ENCODE results near the gene KANK2.

Gene KANK2

DNA sequence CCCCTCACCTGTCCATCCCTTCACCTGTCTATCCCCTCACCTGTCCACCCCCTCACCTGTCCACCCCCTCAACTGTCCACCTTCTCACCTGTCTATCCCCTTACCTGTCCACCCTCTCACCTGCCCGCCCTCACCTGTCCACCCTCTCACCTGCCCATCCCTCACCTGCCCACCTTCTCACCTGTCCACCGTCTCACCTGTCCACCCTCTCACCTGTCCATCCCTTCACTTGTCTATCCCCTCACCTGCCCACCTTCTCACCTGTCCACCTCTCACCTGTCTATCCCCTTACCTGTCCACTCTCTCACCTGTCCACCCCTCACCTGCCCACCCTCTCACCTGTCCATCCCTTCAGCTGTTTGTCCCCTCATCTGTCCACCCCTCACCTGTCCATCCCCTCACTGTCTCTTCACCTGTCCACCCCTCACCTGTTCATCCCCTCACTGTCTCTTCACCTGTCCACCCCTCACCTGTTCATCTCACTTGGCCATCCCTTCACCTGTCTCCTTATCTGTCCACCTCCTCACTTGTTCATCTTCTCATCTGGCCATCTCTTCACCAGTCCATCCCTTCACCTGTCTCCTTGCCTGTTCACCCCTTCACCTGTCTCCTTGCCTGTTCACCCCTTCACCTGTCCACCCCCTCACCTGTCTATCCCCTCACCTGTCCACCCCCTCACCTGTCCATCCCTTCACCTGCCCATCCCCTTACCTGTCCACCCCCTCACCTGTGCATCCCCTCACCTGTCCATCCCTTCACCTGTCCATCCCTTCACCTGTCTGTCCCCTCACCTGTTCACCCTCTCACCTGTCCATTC is 12.7 kb upstream of the KANK2 start:
- TF ChIP-seq POU2F2 (IDR thresholded peaks at IDR 0.05; ENCODE audit: low read depth, low read length) (no peak), TAF1 (IDR thresholded peaks at IDR 0.05; ENCODE audit: low read depth, low read length) (no peak), POLR2A (IDR thresholded peaks at IDR 0.05; ENCODE audit: low read depth, low read length) (no peak), POLR2AphosphoS5 (IDR thresholded peaks at IDR 0.05; ENCODE audit: low read depth, low read length) (no peak), SPI1 (IDR thresholded peaks at IDR 0.05; ENCODE audit: low read depth, low read length) (no peak), PAX5 (IDR thresholded peaks at IDR 0.05; ENCODE audit: insufficient read depth, low read length, severe bottlenecking) (no peak)
- FAIRE-seq (peak; percentile 47), DNase-seq (ENCODE audit: insufficient read length, low spot score) (no peak)

- FAIRE-seq (no peak), DNase-seq (ENCODE audit: insufficient read length, low spot score) (no peak)
- no peak for TF ChIP-seq POLR2AphosphoS5 (IDR thresholded peaks at IDR 0.05; ENCODE audit: low read depth, low read length)
- no peak for TF ChIP-seq POU2F2 (IDR thresholded peaks at IDR 0.05; ENCODE audit: low read depth, low read length)
- no peak for TF ChIP-seq PAX5 (IDR thresholded peaks at IDR 0.05; ENCODE audit: insufficient read depth, low read length, severe bottlenecking)
- TF ChIP-seq POLR2A (IDR thresholded peaks at IDR 0.05; ENCODE audit: low read depth, low read length), result no peak
- no peak for TF ChIP-seq SPI1 (IDR thresholded peaks at IDR 0.05; ENCODE audit: low read depth, low read length)
- no peak for TF ChIP-seq TAF1 (IDR thresholded peaks at IDR 0.05; ENCODE audit: low read depth, low read length)
Measured at GRCh38 chr19:11208561-11209471, 11.5 kb upstream of the KANK2 start.

DNA sequence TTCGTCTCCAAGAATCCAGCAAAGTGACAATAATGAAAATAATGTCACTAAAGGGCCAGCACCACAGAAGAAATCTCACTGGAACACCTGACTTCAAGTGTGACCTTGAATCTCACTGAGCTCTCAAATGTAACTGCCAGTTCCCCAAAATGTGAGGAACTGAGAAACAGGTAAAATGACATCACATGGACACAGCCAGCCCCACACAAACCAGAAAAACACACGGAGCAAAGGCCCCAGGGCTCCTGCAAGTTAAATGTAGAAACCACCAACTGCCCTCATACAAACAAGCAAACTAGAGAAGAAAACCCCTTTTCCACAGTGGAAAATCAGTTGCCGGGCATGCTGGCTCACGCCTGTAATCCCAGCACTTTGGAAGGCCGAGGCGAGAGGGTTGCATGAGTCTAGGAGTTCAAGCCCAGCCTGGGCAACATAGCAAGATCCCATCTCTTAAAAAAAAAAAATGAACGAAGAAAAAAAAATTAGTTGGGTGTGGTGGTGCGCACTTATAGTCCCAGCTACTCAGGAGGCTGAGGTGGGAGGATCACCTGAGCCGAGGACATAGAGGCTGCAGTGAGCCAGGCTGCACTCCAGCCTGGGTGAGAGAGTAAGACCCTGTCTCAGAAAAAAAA is 8.7 kb upstream of the KANK2 start:
- DNase-seq (ENCODE audit: insufficient read length, low spot score) (peak; percentile 76), FAIRE-seq (peak; percentile 83)
- TF ChIP-seq POU2F2 (IDR thresholded peaks at IDR 0.05; ENCODE audit: low read depth, low read length), result no peak
- TF ChIP-seq POLR2A (IDR thresholded peaks at IDR 0.05; ENCODE audit: low read depth, low read length), result no peak
- TF ChIP-seq PAX5 (IDR thresholded peaks at IDR 0.05; ENCODE audit: insufficient read depth, low read length, severe bottlenecking), result no peak
- peak; percentile 100 for TF ChIP-seq SPI1 (IDR thresholded peaks at IDR 0.05; ENCODE audit: low read depth, low read length)
- TF ChIP-seq TAF1 (IDR thresholded peaks at IDR 0.05; ENCODE audit: low read depth, low read length), result 0 out of 2 replicates have a peak, but pooled peaks have one; percentile 31
- no peak for TF ChIP-seq POLR2AphosphoS5 (IDR thresholded peaks at IDR 0.05; ENCODE audit: low read depth, low read length)

DNA sequence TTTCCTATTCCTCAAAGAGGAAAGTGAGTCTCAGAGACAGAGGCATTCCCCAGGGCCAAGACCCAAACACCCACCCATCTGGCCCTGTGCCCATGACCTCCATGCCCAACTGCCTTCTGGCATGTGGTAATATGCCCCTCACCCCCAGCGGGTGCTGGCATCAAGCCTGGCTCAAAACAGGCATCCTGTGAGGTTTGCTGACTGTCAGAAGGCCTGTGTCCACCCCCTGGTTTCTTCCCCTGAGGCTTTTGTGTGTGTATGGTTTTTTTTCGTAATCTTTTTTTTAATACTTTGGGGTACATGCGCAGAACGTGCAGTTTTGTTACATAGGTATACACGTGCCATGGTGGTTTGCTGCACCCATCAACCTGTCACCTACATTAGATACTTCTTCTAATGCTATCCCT is 7.6 kb upstream of the KANK2 start:
- no peak for DNase-seq (ENCODE audit: insufficient read length, low spot score)
- no peak for FAIRE-seq
- no peak for TF ChIP-seq POLR2A (IDR thresholded peaks at IDR 0.05; ENCODE audit: low read depth, low read length)
- no peak for TF ChIP-seq POU2F2 (IDR thresholded peaks at IDR 0.05; ENCODE audit: low read depth, low read length)
- TF ChIP-seq SPI1 (IDR thresholded peaks at IDR 0.05; ENCODE audit: low read depth, low read length), result no peak
- TF ChIP-seq TAF1 (IDR thresholded peaks at IDR 0.05; ENCODE audit: low read depth, low read length), result no peak
- TF ChIP-seq POLR2AphosphoS5 (IDR thresholded peaks at IDR 0.05; ENCODE audit: low read depth, low read length), result no peak
- no peak for TF ChIP-seq PAX5 (IDR thresholded peaks at IDR 0.05; ENCODE audit: insufficient read depth, low read length, severe bottlenecking)

GRCh38 chr19:11204076-11204602 is 6.8 kb upstream of the KANK2 start:
- no peak for FAIRE-seq

GRCh38 chr19:11203194-11204075 is 6.1 kb upstream of the KANK2 start:
- DNase-seq (ENCODE audit: insufficient read length, low spot score), result no peak

More at GRCh38 chr19:11204076-11204602, 6.8 kb upstream of the KANK2 start:
- TF ChIP-seq SPI1 (IDR thresholded peaks at IDR 0.05; ENCODE audit: low read depth, low read length) (no peak), POU2F2 (IDR thresholded peaks at IDR 0.05; ENCODE audit: low read depth, low read length) (no peak), POLR2A (IDR thresholded peaks at IDR 0.05; ENCODE audit: low read depth, low read length) (no peak), POLR2AphosphoS5 (IDR thresholded peaks at IDR 0.05; ENCODE audit: low read depth, low read length) (no peak), TAF1 (IDR thresholded peaks at IDR 0.05; ENCODE audit: low read depth, low read length) (no peak), PAX5 (IDR thresholded peaks at IDR 0.05; ENCODE audit: insufficient read depth, low read length, severe bottlenecking) (no peak)
- DNase-seq (ENCODE audit: insufficient read length, low spot score), result no peak

GRCh38 chr19:11202488-11203193 is 5.3 kb upstream of the KANK2 start:
- FAIRE-seq (no peak), DNase-seq (ENCODE audit: insufficient read length, low spot score) (no peak)
- no peak for TF ChIP-seq PAX5 (IDR thresholded peaks at IDR 0.05; ENCODE audit: insufficient read depth, low read length, severe bottlenecking)
- no peak for TF ChIP-seq POLR2AphosphoS5 (IDR thresholded peaks at IDR 0.05; ENCODE audit: low read depth, low read length)
- no peak for TF ChIP-seq POLR2A (IDR thresholded peaks at IDR 0.05; ENCODE audit: low read depth, low read length)
- TF ChIP-seq TAF1 (IDR thresholded peaks at IDR 0.05; ENCODE audit: low read depth, low read length), result no peak
- TF ChIP-seq SPI1 (IDR thresholded peaks at IDR 0.05; ENCODE audit: low read depth, low read length), result no peak
- TF ChIP-seq POU2F2 (IDR thresholded peaks at IDR 0.05; ENCODE audit: low read depth, low read length), result no peak

More at GRCh38 chr19:11203194-11204075, 6.1 kb upstream of the KANK2 start:
- TF ChIP-seq PAX5 (IDR thresholded peaks at IDR 0.05; ENCODE audit: insufficient read depth, low read length, severe bottlenecking), result no peak
- TF ChIP-seq TAF1 (IDR thresholded peaks at IDR 0.05; ENCODE audit: low read depth, low read length), result no peak
- TF ChIP-seq POLR2AphosphoS5 (IDR thresholded peaks at IDR 0.05; ENCODE audit: low read depth, low read length), result no peak
- TF ChIP-seq SPI1 (IDR thresholded peaks at IDR 0.05; ENCODE audit: low read depth, low read length), result no peak
- no peak for TF ChIP-seq POLR2A (IDR thresholded peaks at IDR 0.05; ENCODE audit: low read depth, low read length)
- TF ChIP-seq POU2F2 (IDR thresholded peaks at IDR 0.05; ENCODE audit: low read depth, low read length), result no peak
- peak; percentile 85 for FAIRE-seq

All from GM12891 (cell line).